Activated CD8-positive, alpha-beta memory T cell treated with anti-CD3 and anti-CD28 coated beads for 36 hours (primary cell): ENCODE data around the gene YIF1A. TPM values are rescaled to one million over a fixed set of nuclear protein-coding genes. Genes with fewer than 3 reads are reported as not detected.
"Not testable (repeated sequence)": the region's sequence is repeated elsewhere in the genome, so short reads cannot be mapped to it uniquely, and the experiment has no call there.

Experiments used
- CTCF ChIA-PET: fragments of 350-600 bp; sonication (Branson Sonifier 250); formaldehyde crosslinking; loops from one replicate; lab custom pipeline; 2021; ENCODE audit warnings: antibody characterized with exemption; lab: Charles Lee
- POLR2A ChIA-PET: fragments of 350-600 bp; sonication (Branson Sonifier 250); formaldehyde crosslinking; loops from one replicate; lab custom pipeline; 2021; ENCODE audit warnings: antibody characterized with exemption; lab: Charles Lee
- total RNA-seq, 2 experiments: library from RNA; stranded (reverse); gene quantifications; one replicate each; pipeline ENCODE4 v1.2.3, GENCODE V29; 2021

Gene YIF1A
- total RNA-seq, 2 experiments from 2014 or later = 78.6 to 83.3 TPM

GRCh38 chr11:66328302-66329144 is 39.6 kb upstream of the YIF1A start:
- ChIA-PET CTCF (interaction anchor here (0.9 to 8.5 kb wide), 4 partner anchors 13 to 79 kb away, joined by 4 to 111 read pairs (median 5); partner anchors contain the start of genes BRMS1 and CD248), POLR2A (interaction anchor here (0.7 kb wide), 1 partner anchor 11 kb away, joined by 3 read pairs; no protein-coding TSS in a partner anchor)

DNA sequence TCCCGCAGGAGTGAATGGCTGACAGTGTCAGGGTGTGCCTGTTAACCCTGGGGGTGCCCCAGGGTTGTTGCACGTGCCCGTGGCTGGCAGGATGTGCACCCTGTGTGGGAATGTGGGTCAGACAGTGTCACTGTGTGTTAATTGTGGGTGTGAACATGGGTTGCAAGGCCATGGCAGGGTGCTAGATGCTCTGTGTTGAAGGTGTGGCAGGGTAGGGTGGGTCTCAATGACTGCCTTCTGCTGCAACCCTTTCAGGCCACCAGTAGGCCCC is 39.0 kb upstream of the YIF1A start:
- POLR2A ChIA-PET = no interaction called here
- CTCF ChIA-PET = no interaction called here

DNA sequence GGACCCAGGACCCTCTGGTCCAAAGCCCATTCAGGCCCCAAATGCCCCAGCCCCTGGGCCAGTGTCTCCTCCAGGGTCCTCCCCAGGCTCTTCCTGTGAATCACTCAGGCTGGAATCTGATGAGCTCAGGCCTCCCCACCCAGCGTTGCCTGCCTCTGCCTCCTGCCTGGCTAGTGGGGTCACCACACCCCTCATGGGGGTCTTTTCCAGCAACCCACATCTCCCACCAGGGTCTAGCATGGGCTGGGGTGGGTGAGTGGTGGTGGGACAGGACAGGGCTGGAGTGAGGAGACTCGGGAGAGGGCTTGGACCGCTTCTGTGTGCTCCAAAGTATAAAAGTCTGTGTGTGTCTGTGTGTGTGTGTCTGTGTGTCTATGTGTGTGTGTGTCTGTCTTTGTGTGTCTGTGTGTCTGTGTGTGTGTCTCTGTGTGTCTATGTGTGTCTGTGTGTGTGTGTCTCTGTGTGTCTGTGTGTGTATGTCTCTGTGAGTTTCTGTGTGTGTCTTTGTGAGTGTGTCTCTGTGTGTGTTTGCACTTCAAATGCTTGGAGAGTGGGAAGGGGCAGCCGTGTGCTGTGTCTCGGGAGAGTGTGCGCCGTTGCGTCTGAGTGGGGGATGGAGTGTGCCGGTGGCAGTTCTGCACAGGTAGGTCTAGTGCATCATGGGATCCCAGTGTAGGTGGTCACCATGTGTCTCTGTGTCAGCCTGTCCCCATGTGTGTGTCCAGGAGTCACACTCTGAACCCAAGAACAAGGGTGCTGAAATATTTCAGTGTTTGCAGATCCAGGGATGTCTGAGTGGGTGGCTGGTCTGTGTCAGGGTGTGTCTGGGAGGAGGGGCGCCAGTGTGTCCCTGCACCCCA is 38.5 kb upstream of the YIF1A start:
- ChIA-PET POLR2A (no interaction called here), CTCF (interaction anchor here (1.0 to 1.6 kb wide), 4 partner anchors 8 to 16 kb away, joined by 3 to 11 read pairs (median 4); no protein-coding TSS in a partner anchor)

DNA sequence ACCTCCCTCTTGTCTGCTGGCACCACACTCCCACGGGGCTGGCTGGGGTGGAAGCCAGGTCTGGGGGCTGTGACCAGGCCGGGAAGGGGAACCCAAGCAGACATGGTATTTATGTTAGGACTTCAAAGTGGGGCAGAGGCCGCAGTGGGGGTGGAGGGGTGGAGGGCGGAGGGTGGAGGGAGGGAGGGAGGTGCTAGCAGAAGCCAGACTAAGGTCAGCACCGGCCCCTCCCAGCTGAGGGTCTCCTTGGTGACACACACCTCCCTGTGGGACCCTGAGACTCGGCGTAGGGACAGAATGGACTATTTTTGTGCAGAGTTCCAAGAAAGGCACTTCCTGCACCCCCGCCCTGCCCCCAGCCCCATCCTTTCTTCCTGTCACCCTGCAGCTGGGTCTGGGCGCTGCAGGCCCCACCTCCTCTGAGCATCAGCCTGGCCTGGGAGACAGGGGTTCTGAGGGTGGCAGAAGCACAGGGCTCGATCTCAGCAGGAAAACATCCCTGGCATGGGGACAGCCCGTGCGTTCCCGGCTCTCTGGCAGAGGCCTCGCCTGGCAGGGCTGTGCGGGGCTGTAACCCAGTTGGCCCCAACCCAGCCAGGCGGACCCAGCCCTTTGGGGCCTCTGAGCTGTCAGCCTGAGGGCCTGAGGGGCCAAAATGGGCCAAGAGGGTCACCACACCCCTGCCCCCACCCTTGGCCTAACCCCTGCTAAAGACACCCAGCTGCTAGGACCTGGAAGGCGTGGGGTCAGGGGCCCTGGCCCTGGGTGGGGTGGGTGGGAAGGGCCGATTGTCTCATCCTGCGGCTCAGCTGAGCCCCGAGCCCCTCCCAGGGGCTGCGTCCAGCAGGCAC is 37.5 kb upstream of the YIF1A start:
- POLR2A ChIA-PET = interaction anchor here (0.7 kb wide), 1 partner anchor 9 kb away, joined by 3 read pairs; no protein-coding TSS in a partner anchor
- CTCF ChIA-PET = interaction anchor here (0.6 to 1.6 kb wide), 5 partner anchors 8 to 103 kb away, joined by 3 to 11 read pairs (median 4); no protein-coding TSS in a partner anchor

DNA sequence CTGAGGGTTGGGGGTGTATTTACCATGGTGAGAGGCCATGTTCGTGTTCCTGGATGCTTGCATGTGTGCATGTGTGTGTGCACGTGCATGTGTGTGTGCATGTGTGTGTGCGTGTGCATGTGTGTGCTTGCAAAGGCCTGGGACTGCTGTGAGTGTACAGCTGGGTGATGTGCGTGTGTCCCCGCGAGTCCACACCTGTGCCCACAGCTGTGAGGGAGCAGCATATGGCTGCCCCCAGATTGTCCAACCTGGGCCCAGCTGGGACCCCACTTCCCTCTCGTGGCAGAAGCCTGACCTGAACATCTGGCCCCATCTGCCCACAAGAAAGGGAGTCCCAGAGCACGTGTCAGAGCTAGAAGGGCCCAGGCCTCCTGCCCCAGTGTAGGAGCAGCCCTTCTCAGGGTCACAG is 36.3 kb upstream of the YIF1A start:
- CTCF ChIA-PET = interaction anchor here (0.6 to 1.8 kb wide), 3 partner anchors 8 to 46 kb away, joined by 3 to 5 read pairs (median 5); partner anchors contain the start of gene CD248
- POLR2A ChIA-PET = interaction anchor here (1.1 kb wide), 1 partner anchor 12 kb away, joined by 5 read pairs; no protein-coding TSS in a partner anchor

- CTCF ChIA-PET = interaction anchor here (0.7 to 1.8 kb wide), 2 partner anchors 7 to 12 kb away, joined by 3 to 5 read pairs; partner anchors contain the start of gene CD248
Observed at GRCh38 chr11:66324664-66325063, 35.7 kb upstream of the YIF1A start.

GRCh38 chr11:66323684-66324083 is 34.7 kb upstream of the YIF1A start:
- POLR2A ChIA-PET = no interaction called here
- CTCF ChIA-PET = no interaction called here

More at GRCh38 chr11:66324664-66325063, 35.7 kb upstream of the YIF1A start:
- POLR2A ChIA-PET = interaction anchor here (1.1 kb wide), 1 partner anchor 12 kb away, joined by 5 read pairs; no protein-coding TSS in a partner anchor

GRCh38 chr11:66322732-66323427 is 33.9 kb upstream of the YIF1A start:
- POLR2A ChIA-PET = interaction anchor here (1.3 kb wide), 1 partner anchor 11 kb away, joined by 3 read pairs; no protein-coding TSS in a partner anchor
- CTCF ChIA-PET = no interaction called here

DNA sequence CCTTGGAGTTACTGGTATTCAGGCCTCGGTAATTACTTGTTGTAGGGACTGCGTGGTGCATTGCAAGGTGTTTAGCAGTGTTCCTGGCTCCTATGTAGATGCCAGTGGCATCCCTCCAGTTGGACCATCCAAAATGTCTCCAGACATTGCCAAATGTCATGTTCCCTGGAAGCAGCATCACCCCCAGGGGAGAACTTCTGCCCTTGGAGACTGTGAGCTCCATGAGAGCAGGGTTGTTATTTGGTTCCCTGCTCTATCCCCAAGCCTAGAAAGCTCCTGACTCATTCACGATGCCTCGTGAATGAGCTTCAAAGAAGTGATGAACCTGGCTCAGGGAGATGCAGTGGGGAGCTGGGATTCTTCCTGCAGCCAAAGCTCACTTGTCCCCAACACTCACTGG is 32.7 kb upstream of the YIF1A start:
- CTCF ChIA-PET = interaction anchor here (1.2 kb wide), 1 partner anchor 9 kb away, joined by 5 read pairs; no protein-coding TSS in a partner anchor
- POLR2A ChIA-PET = no interaction called here

DNA sequence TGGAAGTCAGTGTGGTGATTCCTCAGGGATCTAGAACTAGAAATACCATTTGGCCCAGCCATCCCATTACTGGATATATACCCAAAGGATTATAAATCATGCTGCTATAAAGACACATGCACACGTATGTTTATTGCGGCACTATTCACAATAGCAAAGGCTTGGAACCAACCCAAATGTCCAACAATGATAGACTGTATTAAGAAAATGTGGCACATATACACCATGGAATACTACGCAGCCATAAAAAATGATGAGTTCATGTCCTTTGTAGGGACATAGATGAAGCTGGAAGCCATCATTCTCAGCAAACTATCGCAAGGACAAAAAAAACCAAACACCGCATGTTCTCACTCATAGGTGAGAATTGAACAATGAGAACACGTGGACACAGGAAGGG is 31.8 kb upstream of the YIF1A start:
- POLR2A ChIA-PET, CTCF ChIA-PET: not testable (repeated sequence)

GRCh38 chr11:66320289-66320688 is 31.3 kb upstream of the YIF1A start:
- CTCF ChIA-PET, POLR2A ChIA-PET: not testable (repeated sequence)

- ChIA-PET POLR2A (interaction anchor here (1.8 to 2.1 kb wide), 2 partner anchors 27 to 30 kb away, joined by 6 to 9 read pairs; partner anchors contain the start of genes BRMS1 and YIF1A), CTCF (interaction anchor here (0.7 to 8.1 kb wide), 4 partner anchors 8 to 121 kb away, joined by 3 to 111 read pairs (median 6); partner anchors contain the start of genes MRPL11 and RIN1)
Observed at GRCh38 chr11:66318600-66318970, 29.6 kb upstream of the YIF1A start.

- CTCF ChIA-PET = interaction anchor here (0.6 to 8.1 kb wide), 7 partner anchors 7 to 121 kb away, joined by 3 to 111 read pairs (median 4); partner anchors contain the start of genes MRPL11 and RIN1
- POLR2A ChIA-PET = interaction anchor here (0.6 to 2.1 kb wide), 7 partner anchors 8 to 228 kb away, joined by 3 to 9 read pairs (median 6); partner anchors contain the start of genes ACTN3, BRMS1 and YIF1A
Observed at GRCh38 chr11:66317723-66318599, 29.0 kb upstream of the YIF1A start.

- CTCF ChIA-PET = interaction anchor here (0.6 to 8.1 kb wide), 5 partner anchors 8 to 122 kb away, joined by 3 to 111 read pairs (median 6); partner anchors contain the start of genes MRPL11 and RIN1
- POLR2A ChIA-PET = interaction anchor here (0.6 to 2.1 kb wide), 8 partner anchors 9 to 229 kb away, joined by 3 to 9 read pairs (median 4); partner anchors contain the start of genes ACTN3, BRMS1 and YIF1A
Observed at GRCh38 chr11:66317322-66317722, 28.4 kb upstream of the YIF1A start.

GRCh38 chr11:66316849-66317251 is 27.9 kb upstream of the YIF1A start, which contains the start of gene CD248:
Gene CD248, minus strand, starts transcription at chr11:66317044. Its CDS starts 17 bp downstream, at chr11:66317027.
- ChIA-PET POLR2A (interaction anchor here (0.6 to 2.1 kb wide), 6 partner anchors 9 to 229 kb away, joined by 3 to 9 read pairs (median 3); partner anchors contain the start of genes ACTN3, BRMS1 and YIF1A), CTCF (interaction anchor here (1.1 to 8.1 kb wide), 3 partner anchors 8 to 122 kb away, joined by 3 to 111 read pairs (median 7); partner anchors contain the start of genes MRPL11 and RIN1)
